H1 (cell line): ENCODE measurements around the gene C2CD4D. TPM values are rescaled to one million over a fixed set of nuclear protein-coding genes. Genes with fewer than 3 reads are reported as not detected.

Source experiments
- CTCF ChIA-PET: fragments of 300-600 bp; sonication (Branson Sonifier 250); formaldehyde crosslinking; loops from one replicate; lab custom pipeline; 2021; ENCODE audit not compliant: partially characterized antibody; lab: Charles Lee
- POLR2A ChIA-PET: fragments of 300-600 bp; sonication (Branson Sonifier 250); formaldehyde crosslinking; loops from one replicate; lab custom pipeline; 2021; ENCODE audit warnings: inconsistent platforms; ENCODE audit not compliant: partially characterized antibody; lab: Charles Lee
- DNase-seq, 2 experiments: peaks; one replicate each; pipeline versions ENCODE4 v3.0.0 to v3.0.0-alpha.2; 2010 to 2022; ENCODE audit warnings: low spot score in 2 of 2, low read depth in 1 of 2, mixed read lengths in 1 of 2
- FAIRE-seq: peaks from 2 replicates; lab custom pipeline; 2011; peaks lifted over from hg19 to GRCh38; lab: Jason Lieb, UNC
- H2AFZ ChIP-seq: 2 replicates; pipeline ENCODE4 v1.8.1; 2012; ENCODE audit warnings: low read length, inconsistent platforms
- H2AK5ac ChIP-seq: 2 replicates; pipeline ENCODE4 v1.6.1; 2013; ENCODE audit warnings: low read depth, low read length
- H2BK120ac ChIP-seq: replicated peaks from 2 replicates; pipeline ENCODE3; 2013; ENCODE audit warnings: low read depth, low read length, inconsistent platforms
- H2BK12ac ChIP-seq: 2 replicates; pipeline ENCODE4 v1.6.1; 2013; ENCODE audit warnings: low read depth, low read length
- H2BK15ac ChIP-seq: 2 replicates; pipeline ENCODE4 v1.6.1; 2013; ENCODE audit warnings: low read length
- H2BK20ac ChIP-seq: 2 replicates; pipeline ENCODE4 v1.6.1; 2013; ENCODE audit warnings: low read length
- H2BK5ac ChIP-seq: 2 replicates; pipeline ENCODE4 v1.6.1; 2013; ENCODE audit warnings: low read depth, low read length
- H3K14ac ChIP-seq: 2 replicates; pipeline ENCODE4 v1.6.1; 2013; ENCODE audit warnings: inconsistent platforms; ENCODE audit not compliant: insufficient read length
- H3K18ac ChIP-seq: 2 replicates; pipeline ENCODE4 v1.6.1; 2013; ENCODE audit warnings: low read length; ENCODE audit errors: extremely low read depth
- H3K23ac ChIP-seq: 2 replicates; pipeline ENCODE4 v1.6.1; 2013; ENCODE audit warnings: inconsistent platforms; ENCODE audit not compliant: insufficient read length
- H3K23me2 ChIP-seq: 2 replicates; pipeline ENCODE4 v1.6.1; 2013; ENCODE audit warnings: low read depth, low read length
- H3K27ac ChIP-seq: 2 replicates; pipeline ENCODE4 v1.6.1; 2011; ENCODE audit warnings: low read depth, low read length, inconsistent platforms
- H3K27me3 ChIP-seq, 4 experiments: replicated peaks in 1 of 4; 1 replicate in 1 of 4; 2 replicates in 3 of 4; pipeline versions ENCODE4 v1.6.1 to v1.8.1; 2011 to 2013; ENCODE audit warnings: low read length in 3 of 4, mild to moderate bottlenecking in 3 of 4, inconsistent platforms in 2 of 4, mixed read lengths in 2 of 4, moderate library complexity in 1 of 4; ENCODE audit not compliant: control insufficient read depth in 3 of 4, insufficient read depth in 3 of 4; ENCODE audit errors: extremely low read depth in 1 of 4
- H3K36me3 ChIP-seq, 4 experiments: 2 replicates each; pipeline versions ENCODE4 v1.6.1 to v1.8.1; 2011 to 2013; ENCODE audit warnings: mild to moderate bottlenecking in 4 of 4, low read length in 3 of 4, moderate library complexity in 2 of 4, control low read depth in 1 of 4, inconsistent platforms in 1 of 4; ENCODE audit not compliant: insufficient read depth in 4 of 4, control insufficient read depth in 2 of 4
- H3K4ac ChIP-seq: replicated peaks from 2 replicates; pipeline ENCODE3; 2013; ENCODE audit warnings: low read length, low read depth, mixed read lengths, inconsistent platforms; ENCODE audit not compliant: insufficient read length
- H3K4me1 ChIP-seq, 4 experiments: replicated peaks in 1 of 4; 1 replicate in 1 of 4; 2 replicates in 3 of 4; pipeline versions ENCODE4 v1.6.1 to v1.8.1; 2011 to 2013; ENCODE audit warnings: low read length in 3 of 4, inconsistent platforms in 2 of 4, mixed read lengths in 1 of 4; ENCODE audit not compliant: insufficient read depth in 4 of 4, control insufficient read depth in 3 of 4
- H3K4me2 ChIP-seq, 2 experiments: 2 replicates each; pipeline versions ENCODE4 v1.6.1 to v1.8.1; 2011 to 2013; ENCODE audit warnings: low read depth in 2 of 2, low read length in 2 of 2, control low read depth in 1 of 2, inconsistent platforms in 1 of 2, mild to moderate bottlenecking in 1 of 2; ENCODE audit not compliant: insufficient read depth in 1 of 2
- H3K4me3 ChIP-seq, 4 experiments: fragments of 200-600, 300-600 bp in 1 of 4; sonication (generic), shearing (Covaris generic), sonication (Bioruptor Twin) in 1 of 4; 2 replicates each; pipeline versions ENCODE4 v1.5.1 to v1.8.1; 2011 to 2016; ENCODE audit warnings: low read length in 4 of 4, low read depth in 3 of 4, control low read depth in 2 of 4, inconsistent platforms in 2 of 4, mild to moderate bottlenecking in 2 of 4, mixed read lengths in 1 of 4, moderate library complexity in 1 of 4; ENCODE audit not compliant: insufficient read depth in 2 of 4; ENCODE audit errors: extremely low read depth in 1 of 4
- H3K56ac ChIP-seq: replicated peaks from 2 replicates; pipeline ENCODE3; 2013; ENCODE audit warnings: low read depth, mild to moderate bottlenecking, mixed read lengths, low read length, inconsistent platforms; ENCODE audit not compliant: insufficient read length
- H3K79me1 ChIP-seq: 2 replicates; pipeline ENCODE4 v1.6.1; 2013; ENCODE audit warnings: low read depth, low read length, control low read depth
- H3K79me2 ChIP-seq, 2 experiments: 2 replicates each; pipeline versions ENCODE4 v1.6.1 to v1.8.1; 2012 to 2013; ENCODE audit warnings: low read length in 2 of 2, mild to moderate bottlenecking in 2 of 2, inconsistent platforms in 1 of 2; ENCODE audit not compliant: insufficient read depth in 2 of 2, control insufficient read depth in 1 of 2
- H3K9ac ChIP-seq, 4 experiments: replicated peaks in 1 of 4; 1 replicate in 1 of 4; 2 replicates in 3 of 4; pipeline versions ENCODE4 v1.6.1 to v1.8.1; 2011 to 2013; ENCODE audit warnings: low read depth in 3 of 4, low read length in 3 of 4, control low read depth in 2 of 4, mild to moderate bottlenecking in 2 of 4, moderate library complexity in 2 of 4, inconsistent platforms in 1 of 4; ENCODE audit errors: extremely low read depth in 1 of 4
- H3K9me3 ChIP-seq, 2 experiments: 2 replicates each; pipeline versions ENCODE4 v1.6.1 to v1.8.1; 2012 to 2013; ENCODE audit warnings: mild to moderate bottlenecking in 2 of 2, moderate library complexity in 2 of 2, control low read depth in 1 of 2, inconsistent platforms in 1 of 2, low read depth in 1 of 2, low read length in 1 of 2, mixed read lengths in 1 of 2; ENCODE audit not compliant: insufficient read depth in 2 of 2
- H4K20me1 ChIP-seq, 2 experiments: replicated peaks in 1 of 2; 2 replicates each; pipeline versions ENCODE3 to v1.8.1; 2011 to 2013; ENCODE audit warnings: inconsistent platforms in 2 of 2, low read length in 2 of 2, mild to moderate bottlenecking in 1 of 2; ENCODE audit not compliant: insufficient read depth in 2 of 2, control insufficient read depth in 1 of 2
- H4K5ac ChIP-seq: 2 replicates; pipeline ENCODE4 v1.6.1; 2013; ENCODE audit warnings: low read length, low read depth, mixed read lengths, inconsistent platforms; ENCODE audit not compliant: insufficient read length
- H4K8ac ChIP-seq: 2 replicates; pipeline ENCODE4 v1.8.0; 2013; ENCODE audit warnings: mild to moderate bottlenecking, moderate library complexity, low read length, inconsistent platforms; ENCODE audit not compliant: insufficient read depth; ENCODE audit errors: extremely low read depth
- H4K91ac ChIP-seq: replicated peaks from 2 replicates; pipeline ENCODE3; 2013; ENCODE audit warnings: low read length, mixed read lengths, inconsistent platforms; ENCODE audit not compliant: insufficient read length
- CHD1 ChIP-seq: IDR thresholded peaks from 2 replicates; pipeline ENCODE4 v1.6.1; 2012; ENCODE audit warnings: low read depth, low read length, improper control_type of control experiment
- EP300 ChIP-seq, 2 experiments: IDR thresholded peaks; 1 replicate in 1 of 2; 2 replicates in 1 of 2; pipeline ENCODE4 v1.6.1; 2011 to 2012; ENCODE audit warnings: low read depth in 2 of 2, low read length in 2 of 2, mild to moderate bottlenecking in 2 of 2, borderline replicate concordance in 1 of 2, inconsistent platforms in 1 of 2, moderate library complexity in 1 of 2
- TEAD4 ChIP-seq: IDR thresholded peaks from 2 replicates; pipeline ENCODE4 v1.6.1; 2012; ENCODE audit warnings: low read depth, low read length, inconsistent platforms, mixed read lengths
- WGBS, 2 experiments: shearing (Covaris generic) in 1 of 2; methylation state at CpG; one replicate each; pipeline versions ENCODE4 v1.1.6 to v1.1.7; 2013 to 2015; ENCODE audit warnings: low lambda C conversion rate in 2 of 2, mixed read lengths in 2 of 2, inconsistent platforms in 1 of 2, low coverage in 1 of 2, missing lambda C conversion rate in 1 of 2; ENCODE audit not compliant: insufficient replicate concordance in 2 of 2, insufficient coverage in 1 of 2, insufficient read length in 1 of 2; ENCODE audit errors: extremely low coverage in 1 of 2, missing lambda C conversion rate in 1 of 2; 5-methylcytosine and 5-hydroxymethylcytosine counted together
- polyA plus RNA-seq, 7 experiments: library from polyadenylated mRNA; depleted of rRNA in 3 of 7; stranded (reverse) in 5 of 7; unstranded in 2 of 7; fragments of >200 nt in 5 of 7; fragments of 200-250 nt in 2 of 7; gene quantifications; 1 replicate in 5 of 7; 2 replicates in 1 of 7; 4 replicates in 1 of 7; pipeline versions ENCODE4 v1.2.1 to v1.2.3, GENCODE V29; 2011 to 2013; ENCODE audit warnings: missing spikeins in 2 of 7, mixed read lengths in 2 of 7
- total RNA-seq: library from RNA; stranded (reverse); fragmentation: NEBNext Ultra II Directional; extraction: Animal tissue kit (Norgen Biotek cat#: 25700); gene quantifications from 2 replicates; pipeline ENCODE4 v1.2.1, GENCODE V29; 2021

Gene C2CD4D
- total and polyA plus RNA-seq, 2 of the 8 experiments (the other 6 are each of a cell fraction or from before 2014, with no cell fraction given), result 0.41 to 0.71 TPM

DNA sequence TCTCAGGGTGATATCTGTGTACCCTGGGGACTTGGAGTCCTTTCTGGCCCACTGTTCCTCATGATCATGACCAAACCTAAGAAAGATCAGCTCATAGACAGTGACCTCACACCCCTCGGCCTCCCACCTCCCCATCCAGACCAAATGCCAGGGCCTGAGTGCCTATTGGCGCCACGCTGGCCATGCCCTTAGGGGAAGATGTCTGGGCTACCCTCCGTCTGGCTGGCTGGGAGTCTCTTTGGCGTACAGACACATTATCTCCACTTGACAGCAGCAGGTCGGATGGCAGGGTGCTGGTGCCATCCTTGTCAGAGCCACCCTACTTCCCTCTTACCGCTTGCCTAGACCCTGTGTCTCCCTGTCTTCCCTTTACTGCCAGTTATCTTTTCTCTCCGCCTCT is 16.4 kb downstream of the C2CD4D start:
- peaks cover 2 to 24% (median 15%) of the 10 kb centered on the region in 4 experiments for H3K4me1 ChIP-seq
- no peak overlapping the region for H3K27ac ChIP-seq
- no peak overlapping the region for H3K4me2 ChIP-seq
- H3K23me2 ChIP-seq, result no peaks in the 10 kb centered on the region; the same call in 1 of the 2 replicates
- no peaks in the 10 kb centered on the region for H3K27me3 ChIP-seq
- FAIRE-seq (no peak), DNase-seq (no peak)
- no peaks in the 10 kb centered on the region for H3K36me3 ChIP-seq
- no peak overlapping the region for H4K8ac ChIP-seq
- no peaks in the 10 kb centered on the region for H3K9me3 ChIP-seq
- no peak overlapping the region for H3K4me3 ChIP-seq
- H3K14ac ChIP-seq, result no peak overlapping the region
- H3K9ac ChIP-seq, result no peak overlapping the region
- no peak overlapping the region for H3K4ac ChIP-seq
- ChIA-PET POLR2A (interaction anchor here (1.7 to 2.0 kb wide), 2 partner anchors 13 to 16 kb away, joined by 7 to 8 read pairs; partner anchors contain the start of gene C2CD4D), CTCF (interaction anchor here (1.1 to 1.8 kb wide), 4 partner anchors 9 to 108 kb away, joined by 3 to 5 read pairs (median 4); no protein-coding TSS in a partner anchor)
- H3K56ac ChIP-seq, result no peak overlapping the region
- H3K79me1 ChIP-seq, result no peaks in the 10 kb centered on the region
- H4K5ac ChIP-seq, result no peak overlapping the region
- no peaks in the 10 kb centered on the region for H4K20me1 ChIP-seq
- H2BK12ac ChIP-seq, result no peak overlapping the region
- H3K18ac ChIP-seq, result no peak overlapping the region
- H2BK20ac ChIP-seq, result no peak overlapping the region
- H3K79me2 ChIP-seq, result no peaks in the 10 kb centered on the region
- H2AK5ac ChIP-seq, result no peak overlapping the region
- H2AFZ ChIP-seq, result no peak overlapping the region
- no peak overlapping the region for H2BK5ac ChIP-seq
- 81% methylated on average over 8 of the region's 8 CpGs; no CpG with 5 or more reads in 1 of the 2 experiments for WGBS, 2 experiments
- 0 out of 2 replicates have a peak overlapping the region, but pooled peaks have one; percentile 18 for H2BK15ac ChIP-seq
- H4K91ac ChIP-seq, result no peak overlapping the region
- H3K23ac ChIP-seq, result no peak overlapping the region
- H2BK120ac ChIP-seq, result no peak overlapping the region
- TF ChIP-seq CHD1 (no peak), EP300 (IDR thresholded peaks at IDR 0.05; ENCODE audit: borderline replicate concordance in 1 of 2, low read depth in 2 of 2, low read length in 2 of 2) (no peak), TEAD4 (no peak)
